ENCODE measurements around the gene CYTL1.

The CYTL1 gene

DNA sequence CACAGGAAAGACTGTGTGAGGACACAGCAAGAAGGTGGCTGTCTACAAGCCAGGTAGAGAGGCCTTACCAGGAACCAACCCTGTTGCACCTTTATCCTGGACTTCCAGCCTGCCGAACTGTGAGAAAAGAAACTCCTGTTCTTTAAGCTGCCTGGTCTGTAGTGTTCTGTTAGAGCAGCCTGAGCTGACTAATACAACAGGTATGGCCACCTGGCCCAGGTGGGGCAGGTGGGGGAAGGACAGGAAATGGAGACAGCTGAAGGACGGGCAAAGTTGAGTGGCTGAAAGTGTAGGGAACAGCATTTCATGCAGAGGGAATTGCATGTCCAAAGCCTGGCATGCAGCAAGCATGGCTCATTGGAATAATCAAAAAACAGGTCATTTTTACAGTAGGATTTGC is 35.1 kb downstream of the CYTL1 start:
- no peaks in the 10 kb centered on the region for H3K27me3 ChIP-seq (ENCODE audit: insufficient read depth, poor library complexity, severe bottlenecking)
- TF ChIP-seq CTCF (IDR thresholded peaks at IDR 0.05; ENCODE audit: insufficient read depth, low read length), result no peak
- TF ChIP-seq GABPA (IDR thresholded peaks at IDR 0.05; ENCODE audit: low read depth), result no peak
- no peak for TF ChIP-seq REST (IDR thresholded peaks at IDR 0.05; ENCODE audit: insufficient replicate concordance, low read depth)
- no peak for TF ChIP-seq SPI1 (IDR thresholded peaks at IDR 0.05; ENCODE audit: borderline replicate concordance, low read depth)
- no peak for TF ChIP-seq POLR2AphosphoS5 (IDR thresholded peaks at IDR 0.05; ENCODE audit: low read depth)
- no peak overlapping the region for H3K4me3 ChIP-seq (replicated peaks; ENCODE audit: insufficient read depth, low read length)
- H3K27ac ChIP-seq (replicated peaks), result no peak overlapping the region
- DNase-seq (ENCODE audit: low read depth in 1 of 2, low spot score in 1 of 2), result no peak

DNA sequence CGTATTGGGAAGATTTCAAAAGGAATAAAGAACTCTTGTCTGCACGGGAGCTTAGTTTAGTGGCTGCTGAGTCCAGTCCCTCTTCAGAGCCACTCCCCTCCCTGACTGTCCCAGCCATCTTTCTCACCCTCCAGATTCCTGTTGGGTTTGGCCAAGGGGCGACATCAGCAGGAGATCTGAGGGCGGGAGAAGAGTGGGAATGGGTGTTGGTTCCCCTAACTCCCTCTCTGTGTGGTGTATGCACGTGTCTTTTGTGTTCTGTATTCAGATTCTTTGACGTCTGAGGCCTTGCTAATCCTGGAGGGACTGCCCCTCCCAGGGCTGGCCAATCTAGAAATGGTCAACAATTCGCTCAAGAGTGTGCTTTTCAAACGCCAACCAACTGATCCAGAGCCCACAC is 37.4 kb downstream of the CYTL1 start:
- no peaks in the 10 kb centered on the region for H3K27me3 ChIP-seq (ENCODE audit: insufficient read depth, poor library complexity, severe bottlenecking)
- no peak for DNase-seq (ENCODE audit: low read depth in 1 of 2, low spot score in 1 of 2)
- H3K4me3 ChIP-seq (replicated peaks; ENCODE audit: insufficient read depth, low read length), result no peak overlapping the region
- H3K27ac ChIP-seq (replicated peaks), result no peak overlapping the region
- TF ChIP-seq SPI1 (IDR thresholded peaks at IDR 0.05; ENCODE audit: borderline replicate concordance, low read depth) (no peak), REST (IDR thresholded peaks at IDR 0.05; ENCODE audit: insufficient replicate concordance, low read depth) (no peak), POLR2AphosphoS5 (IDR thresholded peaks at IDR 0.05; ENCODE audit: low read depth) (no peak), CTCF (IDR thresholded peaks at IDR 0.05; ENCODE audit: insufficient read depth, low read length) (no peak), GABPA (IDR thresholded peaks at IDR 0.05; ENCODE audit: low read depth) (no peak)

- Histone ChIP-seq H3K4me3 (replicated peaks; ENCODE audit: insufficient read depth, low read length) (no peak overlapping the region), H3K27ac (replicated peaks) (no peak overlapping the region), H3K27me3 (ENCODE audit: insufficient read depth, poor library complexity, severe bottlenecking) (no peaks in the 10 kb centered on the region)
- DNase-seq (ENCODE audit: low read depth in 1 of 2, low spot score in 1 of 2), result no peak
- no peak for TF ChIP-seq GABPA (IDR thresholded peaks at IDR 0.05; ENCODE audit: low read depth)
- TF ChIP-seq REST (IDR thresholded peaks at IDR 0.05; ENCODE audit: insufficient replicate concordance, low read depth), result no peak
- TF ChIP-seq POLR2AphosphoS5 (IDR thresholded peaks at IDR 0.05; ENCODE audit: low read depth), result no peak
- no peak for TF ChIP-seq CTCF (IDR thresholded peaks at IDR 0.05; ENCODE audit: insufficient read depth, low read length)
- no peak for TF ChIP-seq SPI1 (IDR thresholded peaks at IDR 0.05; ENCODE audit: borderline replicate concordance, low read depth)
Measured at GRCh38 chr4:4981427-4981826, 37.8 kb downstream of the CYTL1 start.

Data from HL-60 (cell line).